BJ (cell line): ENCODE results near the gene FGGY. TPM values are rescaled to one million over a fixed set of nuclear protein-coding genes. Genes with fewer than 3 reads are reported as not detected.

Experiments used
- CTCF ChIA-PET: fragments of 350-600 bp; formaldehyde crosslinking; extraction: SDS; loops from one replicate; lab custom pipeline; 2021; ENCODE audit warnings: antibody characterized with exemption, inconsistent platforms; lab: Yijun Ruan, JAX
- POLR2A ChIA-PET: fragments of 300-600 bp; sonication (Branson Sonifier 250); formaldehyde crosslinking; extraction: SDS; loops from one replicate; lab custom pipeline; 2021; ENCODE audit warnings: antibody characterized with exemption; lab: Charles Lee
- DNase-seq: peaks from one replicate; pipeline ENCODE4 v3.0.0-alpha.2; 2011; ENCODE audit warnings: low read depth
- H3K27me3 ChIP-seq: 2 replicates; pipeline ENCODE4 v1.6.0; 2011; ENCODE audit warnings: low read length; ENCODE audit not compliant: control insufficient read depth, insufficient read depth
- H3K36me3 ChIP-seq: 2 replicates; pipeline ENCODE4 v1.5.1; 2011; ENCODE audit warnings: low read length; ENCODE audit not compliant: control insufficient read depth, insufficient read depth
- H3K4me3 ChIP-seq: 2 replicates; pipeline ENCODE4 v1.5.1; 2011; ENCODE audit warnings: low read depth, mild to moderate bottlenecking, control low read depth, low read length
- CTCF ChIP-seq: IDR thresholded peaks from 2 replicates; pipeline ENCODE4 v1.5.1; 2011; ENCODE audit warnings: low read depth, mild to moderate bottlenecking, control low read depth, inconsistent platforms, low read length, moderate library complexity; ENCODE audit not compliant: insufficient read depth
- polyA plus RNA-seq: library from polyadenylated mRNA; depleted of rRNA; stranded (reverse); fragments of >200 nt; gene quantifications from 2 replicates; pipeline ENCODE4 v1.2.3, GENCODE V29; 2011

Gene FGGY
- polyA plus RNA-seq, 1 experiment = 9.9 TPM

DNA sequence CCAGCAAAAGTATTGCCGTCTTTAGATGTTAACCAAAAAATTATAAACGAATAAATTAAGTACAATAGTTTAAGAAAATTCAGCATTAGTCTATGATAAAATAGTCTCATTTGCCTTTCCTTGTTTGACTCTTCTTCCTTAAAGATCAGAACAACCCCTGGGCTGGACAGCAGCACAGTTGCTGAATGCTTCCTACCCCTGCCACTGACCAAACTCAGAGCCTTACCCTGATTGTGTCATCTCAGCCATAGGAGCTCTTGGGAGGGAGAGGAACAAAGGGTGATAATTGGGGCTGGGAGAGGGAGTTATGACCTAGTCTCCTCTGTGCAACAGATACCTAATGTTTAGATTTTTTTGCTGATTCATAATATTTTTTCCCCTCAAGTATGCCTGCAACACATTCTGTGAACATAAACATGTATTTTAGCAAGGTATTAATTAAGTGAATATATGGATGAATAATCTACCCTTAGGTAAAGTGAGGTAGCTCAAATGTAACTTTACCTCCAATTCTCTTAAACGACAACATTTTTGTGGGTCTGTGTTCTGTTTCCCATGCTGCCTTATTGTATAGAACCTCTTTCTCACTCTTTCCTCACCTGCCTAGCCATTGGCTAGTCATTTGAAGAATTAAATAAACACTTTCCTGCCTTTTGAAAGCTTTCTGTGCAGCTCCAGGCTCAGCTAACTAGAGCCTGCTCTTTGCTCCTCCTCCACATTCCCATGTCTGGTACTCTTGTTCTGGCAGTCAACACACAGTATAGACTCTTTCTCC lies 46.1 kb downstream of the FGGY start:
- no peak for TF ChIP-seq CTCF
- DNase-seq = no peak
- Histone ChIP-seq H3K4me3 (no peak overlapping the region), H3K36me3 (no peaks in the 10 kb centered on the region; the same call in 1 of the 2 replicates), H3K27me3 (no peaks in the 10 kb centered on the region)
- CTCF ChIA-PET = interaction anchor here (0.6 to 1.7 kb wide), 4 partner anchors 14 to 383 kb away, joined by 3 to 4 read pairs (median 4); no protein-coding TSS in a partner anchor
- POLR2A ChIA-PET = no interaction called here

DNA sequence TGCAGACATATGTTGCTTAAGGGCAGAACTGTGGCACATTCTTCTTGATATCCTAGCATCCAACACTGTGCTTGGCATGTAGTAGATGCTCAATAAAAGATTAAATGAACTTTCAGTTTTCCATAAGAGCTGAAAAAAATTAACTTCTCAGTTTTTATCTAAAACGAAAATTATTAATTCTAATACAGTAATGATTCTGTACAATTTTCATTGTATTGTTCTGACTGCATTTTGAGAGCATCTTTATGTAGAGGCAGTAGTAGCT lies 46.6 kb downstream of the FGGY start:
- ChIA-PET CTCF (interaction anchor here (0.6 to 1.7 kb wide), 4 partner anchors 13 to 383 kb away, joined by 3 to 4 read pairs (median 4); no protein-coding TSS in a partner anchor), POLR2A (no interaction called here)
- DNase-seq = no peak
- no peak for TF ChIP-seq CTCF
- Histone ChIP-seq H3K27me3 (no peaks in the 10 kb centered on the region), H3K4me3 (no peak overlapping the region), H3K36me3 (no peaks in the 10 kb centered on the region; the same call in 1 of the 2 replicates)

DNA sequence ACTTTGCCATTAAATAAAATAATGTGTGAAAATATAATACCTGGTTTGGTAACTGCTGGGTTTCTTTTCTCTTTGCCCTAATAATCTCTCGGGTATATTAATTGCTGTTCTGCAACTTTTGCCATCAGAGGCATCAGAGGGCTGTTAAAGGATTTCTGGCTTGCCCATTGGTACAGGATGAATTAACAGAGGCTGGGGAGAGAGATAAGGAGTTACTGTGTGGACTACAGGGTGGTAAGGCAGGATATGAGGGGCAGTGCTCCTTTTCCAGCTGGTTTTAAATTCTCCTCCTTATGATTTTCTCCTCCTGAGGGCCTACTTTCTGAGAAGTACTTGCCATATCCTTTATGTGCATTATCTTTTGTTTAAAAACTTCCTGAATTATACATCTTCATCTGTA lies 48.3 kb downstream of the FGGY start:
- no peak for TF ChIP-seq CTCF
- Histone ChIP-seq H3K4me3 (no peak overlapping the region), H3K27me3 (no peaks in the 10 kb centered on the region), H3K36me3 (no peaks in the 10 kb centered on the region; the same call in 1 of the 2 replicates)
- CTCF ChIA-PET = no interaction called here
- POLR2A ChIA-PET = interaction anchor here (0.6 kb wide), 1 partner anchor 49 kb away, joined by 5 read pairs; no protein-coding TSS in a partner anchor
- no peak for DNase-seq

DNA sequence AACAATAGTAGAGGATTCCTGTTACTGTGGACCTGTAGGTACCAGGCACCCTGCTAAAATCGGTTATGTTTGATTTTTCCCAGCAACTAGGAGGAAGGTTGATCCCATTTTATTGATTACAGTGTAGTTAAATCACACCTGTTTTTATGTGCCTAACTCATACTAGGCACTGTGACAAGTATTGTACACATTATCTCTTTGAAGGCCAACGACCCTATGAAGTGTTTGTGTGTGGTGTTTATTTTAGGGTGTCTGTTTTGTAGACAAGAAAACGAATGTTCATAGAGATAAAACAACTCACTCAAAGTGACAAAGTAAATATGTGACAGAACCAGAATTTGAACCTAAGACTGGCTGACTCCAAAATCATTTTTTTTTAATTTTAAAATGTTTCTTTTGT lies 49.5 kb downstream of the FGGY start:
- H3K27me3 ChIP-seq = no peaks in the 10 kb centered on the region
- POLR2A ChIA-PET = no interaction called here
- no peak overlapping the region for H3K4me3 ChIP-seq
- CTCF ChIA-PET = no interaction called here
- TF ChIP-seq CTCF = no peak
- no peaks in the 10 kb centered on the region; the same call in 1 of the 2 replicates for H3K36me3 ChIP-seq
- DNase-seq = no peak

DNA sequence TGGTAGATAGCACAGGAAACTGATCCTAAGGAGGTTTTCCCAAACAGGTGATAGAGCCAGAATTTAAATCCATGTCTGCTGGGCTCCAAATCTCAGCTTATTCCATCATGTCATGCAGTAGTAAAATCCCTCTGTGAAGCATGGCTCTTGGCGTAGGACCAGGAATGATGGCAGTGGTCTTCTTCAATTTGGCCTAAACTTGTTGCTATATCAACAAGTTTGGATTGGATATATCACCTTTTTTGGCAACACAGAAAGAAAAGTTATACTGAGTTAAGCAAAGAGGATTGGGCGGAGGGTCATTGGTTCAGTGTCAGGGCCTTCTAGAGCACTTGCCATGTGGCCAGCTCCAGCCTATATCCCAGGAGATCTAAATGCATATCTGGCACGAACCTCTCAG lies 52.2 kb downstream of the FGGY start:
- DNase-seq = no peak
- Histone ChIP-seq H3K36me3 (no peaks in the 10 kb centered on the region; the same call in 1 of the 2 replicates), H3K27me3 (no peaks in the 10 kb centered on the region), H3K4me3 (no peak overlapping the region)
- ChIA-PET CTCF (no interaction called here), POLR2A (no interaction called here)
- TF ChIP-seq CTCF = no peak
